Suppressor macrophage (primary cell): ENCODE measurements around the gene PROM1.

Experiments used
- DNase-seq, 4 experiments: peaks; one replicate each; pipeline ENCODE4 v3.0.0-alpha.2; 2020 to 2022
- total RNA-seq, 17 experiments: gene quantifications; one replicate each; lab custom pipeline; 2026; ENCODE audit warnings: mixed read lengths in 6 of 17, inconsistent platforms in 3 of 17; lab: John Stamatoyannopoulos, UW

The PROM1 gene, protein sequence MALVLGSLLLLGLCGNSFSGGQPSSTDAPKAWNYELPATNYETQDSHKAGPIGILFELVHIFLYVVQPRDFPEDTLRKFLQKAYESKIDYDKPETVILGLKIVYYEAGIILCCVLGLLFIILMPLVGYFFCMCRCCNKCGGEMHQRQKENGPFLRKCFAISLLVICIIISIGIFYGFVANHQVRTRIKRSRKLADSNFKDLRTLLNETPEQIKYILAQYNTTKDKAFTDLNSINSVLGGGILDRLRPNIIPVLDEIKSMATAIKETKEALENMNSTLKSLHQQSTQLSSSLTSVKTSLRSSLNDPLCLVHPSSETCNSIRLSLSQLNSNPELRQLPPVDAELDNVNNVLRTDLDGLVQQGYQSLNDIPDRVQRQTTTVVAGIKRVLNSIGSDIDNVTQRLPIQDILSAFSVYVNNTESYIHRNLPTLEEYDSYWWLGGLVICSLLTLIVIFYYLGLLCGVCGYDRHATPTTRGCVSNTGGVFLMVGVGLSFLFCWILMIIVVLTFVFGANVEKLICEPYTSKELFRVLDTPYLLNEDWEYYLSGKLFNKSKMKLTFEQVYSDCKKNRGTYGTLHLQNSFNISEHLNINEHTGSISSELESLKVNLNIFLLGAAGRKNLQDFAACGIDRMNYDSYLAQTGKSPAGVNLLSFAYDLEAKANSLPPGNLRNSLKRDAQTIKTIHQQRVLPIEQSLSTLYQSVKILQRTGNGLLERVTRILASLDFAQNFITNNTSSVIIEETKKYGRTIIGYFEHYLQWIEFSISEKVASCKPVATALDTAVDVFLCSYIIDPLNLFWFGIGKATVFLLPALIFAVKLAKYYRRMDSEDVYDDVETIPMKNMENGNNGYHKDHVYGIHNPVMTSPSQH
- total RNA-seq, result 0 to 4.3 (median 0) reads per million in 17 experiments

- peak in 3 of 4 experiments; percentile 5 to 33 (median 21) for DNase-seq
Measured at GRCh38 chr4:16083241-16084191, at the start of gene PROM1. Gene PROM1 (minus strand): TSS chr4:16084023. CDS start chr4:16075906, 8,117 bp downstream.

- DNase-seq, result no peak
Measured at GRCh38 chr4:16133406-16133805, 49.6 kb upstream of the PROM1 start.

- DNase-seq, result no peak
Measured at GRCh38 chr4:16131293-16131692, 47.5 kb upstream of the PROM1 start.

DNA sequence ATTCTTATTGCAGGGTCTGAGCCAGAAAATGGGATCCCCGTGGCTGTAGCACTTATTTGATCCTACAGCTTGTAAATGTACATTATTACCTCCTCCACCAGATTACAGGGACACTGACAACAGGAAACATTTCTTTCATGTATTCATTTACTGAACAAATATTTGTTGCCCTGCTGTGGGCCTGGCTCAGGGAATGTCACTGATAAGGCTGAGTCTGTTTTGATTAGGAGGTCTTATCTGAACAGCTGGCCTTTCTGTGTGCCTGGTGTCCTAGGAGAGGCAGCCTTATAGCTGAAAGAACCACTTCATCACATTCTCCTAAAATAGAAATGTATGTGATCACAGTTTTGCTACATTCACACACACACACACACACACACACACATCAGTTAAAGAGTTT, 45.5 kb upstream of the PROM1 start:
- no peak for DNase-seq

GRCh38 chr4:16126714-16127113, 42.9 kb upstream of the PROM1 start:
- DNase-seq, result no peak

GRCh38 chr4:16125571-16126445, 42.0 kb upstream of the PROM1 start:
- DNase-seq, result peak in 3 of 4 experiments; percentile 3 to 28 (median 9)

DNA sequence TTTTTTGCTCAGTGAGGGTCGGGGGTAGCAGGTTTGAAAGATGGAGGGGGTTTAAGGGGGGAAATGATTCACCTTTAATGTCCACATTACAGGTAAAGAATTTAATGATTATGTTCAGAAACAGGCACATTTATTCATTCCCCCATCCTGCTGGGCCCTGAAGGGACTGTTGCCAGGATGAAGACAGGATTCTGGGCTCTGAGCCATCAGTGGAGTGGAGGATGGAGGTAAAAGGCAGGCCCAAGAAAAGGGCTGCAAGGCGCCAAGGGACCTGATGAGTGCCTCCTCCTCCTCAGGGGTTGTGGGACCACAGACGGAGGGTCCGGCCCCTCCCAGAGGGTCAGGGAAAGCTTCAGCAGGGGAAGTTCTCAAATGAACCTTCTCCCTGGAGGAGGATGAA, 40.4 kb upstream of the PROM1 start:
- DNase-seq, result no peak

GRCh38 chr4:16123356-16124084, 39.7 kb upstream of the PROM1 start:
- DNase-seq, result no peak

DNA sequence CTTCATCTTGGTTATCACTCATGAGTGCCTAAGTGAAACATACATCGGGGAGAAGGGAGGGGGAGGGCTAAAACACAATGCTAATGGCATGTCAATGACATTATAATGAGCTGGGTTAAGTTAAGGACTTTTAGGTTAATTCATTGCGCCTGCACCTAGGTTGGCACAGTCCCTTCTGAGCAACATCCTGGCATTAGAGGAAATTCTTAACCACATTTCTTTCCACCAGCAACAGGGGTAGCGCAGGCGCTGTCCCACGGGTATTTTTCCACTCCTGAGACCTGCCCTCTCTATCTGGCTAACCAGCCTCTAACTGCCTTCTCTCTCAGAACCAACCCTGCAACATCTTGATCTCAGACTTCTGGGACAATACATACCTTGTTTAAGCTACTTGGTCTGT, 39.0 kb upstream of the PROM1 start:
- no peak for DNase-seq

- peak; percentile 65 to 81 (median 75) for DNase-seq
Measured at GRCh38 chr4:16122308-16122711, 38.5 kb upstream of the PROM1 start.

DNA sequence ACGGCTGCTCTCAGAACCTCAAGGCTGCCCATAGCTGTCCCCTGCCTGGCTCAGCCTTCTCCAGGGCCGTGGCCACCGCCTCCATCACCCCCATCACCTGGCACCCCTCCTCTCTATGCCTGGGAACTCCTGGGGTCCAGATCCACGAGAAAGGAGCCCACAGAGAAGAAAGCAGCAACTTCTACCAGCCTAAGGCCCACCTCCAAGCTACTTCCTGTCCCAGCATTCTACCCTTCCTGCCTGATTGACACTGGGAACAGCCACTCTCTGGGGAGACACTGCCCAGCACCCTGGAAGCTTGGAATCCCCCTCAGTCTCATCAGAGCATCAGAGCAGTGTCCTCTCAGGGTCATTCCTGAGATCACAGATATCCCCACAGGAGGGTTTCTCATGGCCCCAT, 36.9 kb upstream of the PROM1 start:
- DNase-seq, result no peak

- no peak for DNase-seq
Measured at GRCh38 chr4:16119981-16120380, 36.2 kb upstream of the PROM1 start.

- DNase-seq, result no peak
Measured at GRCh38 chr4:16118090-16118489, 34.3 kb upstream of the PROM1 start.

- no peak for DNase-seq
Measured at GRCh38 chr4:16117164-16117563, 33.3 kb upstream of the PROM1 start.

DNA sequence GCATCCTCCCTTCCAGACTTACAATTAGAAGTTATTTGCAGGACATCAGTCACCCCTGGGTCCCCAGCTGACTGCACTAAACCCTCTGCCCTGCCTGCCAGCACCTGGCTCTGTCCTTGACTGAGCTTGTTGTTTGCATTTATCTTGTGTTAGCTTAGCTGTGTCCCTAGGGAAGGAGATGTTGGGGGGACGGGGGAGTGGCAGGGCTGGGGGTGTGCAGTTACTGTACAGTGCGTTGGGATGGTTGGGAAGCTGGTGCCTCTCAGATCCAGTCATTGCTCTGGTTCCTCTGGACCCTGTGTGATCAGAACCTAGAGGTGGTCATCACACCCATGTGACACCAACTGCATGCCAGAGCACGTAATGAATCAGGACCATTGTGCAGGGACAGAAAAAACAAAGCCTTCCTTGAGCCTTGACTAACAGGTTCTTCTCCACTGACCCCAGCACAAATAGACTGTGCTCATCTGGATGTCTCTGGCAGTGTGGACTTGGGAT, 32.7 kb upstream of the PROM1 start:
- DNase-seq, result peak in 1 of 4 experiments; percentile 8

GRCh38 chr4:16116019-16116418, 32.2 kb upstream of the PROM1 start:
- DNase-seq, result peak in 1 of 4 experiments; percentile 17

DNA sequence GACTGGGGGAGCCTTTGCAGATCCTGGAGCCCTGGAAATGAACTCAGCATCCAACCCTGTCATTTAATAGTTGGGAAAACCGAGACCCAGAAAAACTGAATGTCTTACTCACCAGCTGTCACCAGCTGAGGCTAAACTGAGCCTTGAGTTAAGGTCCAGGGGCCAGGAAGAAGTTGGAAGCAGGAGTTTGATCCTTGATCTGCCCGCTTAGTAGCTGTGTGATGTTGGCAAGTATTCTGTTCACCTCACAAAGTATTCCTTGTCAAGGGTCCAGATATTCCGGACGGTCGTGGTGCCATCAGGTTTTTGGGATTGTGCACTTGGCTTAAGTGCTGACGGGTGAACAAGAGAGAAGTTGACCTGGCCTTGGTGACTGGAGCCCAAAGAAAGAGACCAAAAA, 30.7 kb upstream of the PROM1 start:
- DNase-seq, result no peak

GRCh38 chr4:16113741-16114140, 29.9 kb upstream of the PROM1 start:
- no peak for DNase-seq

DNA sequence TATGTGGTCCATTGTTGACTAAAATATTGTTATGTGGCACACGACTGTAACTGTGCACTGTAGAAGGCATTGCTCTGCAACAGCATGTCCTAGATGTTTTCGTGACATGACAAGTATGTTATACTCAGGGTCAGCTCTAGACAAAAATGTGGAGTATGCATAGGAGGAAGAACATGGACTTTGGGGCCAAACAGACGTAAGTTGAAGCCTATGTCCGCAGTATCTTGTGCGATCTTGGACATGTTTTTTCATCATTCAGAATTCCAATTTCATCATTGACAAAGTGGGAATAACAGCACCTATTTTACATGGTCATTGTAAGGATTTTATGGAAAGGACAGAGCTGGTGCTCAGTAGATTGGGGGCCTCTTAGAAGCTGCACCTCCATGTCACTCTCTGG, 27.7 kb upstream of the PROM1 start:
- DNase-seq, result no peak

GRCh38 chr4:16110661-16111290, 27.0 kb upstream of the PROM1 start:
- no peak for DNase-seq
